ENCODE measurements around the gene TMIGD3.

DNA sequence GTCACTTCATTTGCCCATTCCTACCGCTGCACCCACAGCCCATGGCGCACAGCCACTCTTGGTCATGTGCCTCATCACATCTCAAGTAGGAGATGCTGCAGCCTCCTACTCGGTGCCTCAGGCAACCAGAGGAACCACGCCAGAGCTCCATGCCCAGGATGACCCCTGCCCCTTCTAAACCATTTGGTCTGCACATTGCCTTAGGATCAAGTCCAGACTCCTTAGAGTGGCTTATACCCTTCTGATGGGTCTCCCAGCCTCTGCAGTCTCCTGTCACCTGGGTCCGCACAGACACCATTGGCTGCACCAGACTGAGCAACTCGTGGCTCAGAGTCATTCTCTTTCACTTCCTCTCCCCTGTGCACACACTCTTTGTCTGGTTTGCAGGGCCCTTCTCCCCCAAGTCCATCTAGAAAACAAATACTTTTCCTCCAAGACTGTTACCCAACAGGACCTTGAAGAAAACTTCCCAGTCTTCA is 2.2 kb upstream of the TMIGD3 start:
- no peak for TF ChIP-seq POLR2AphosphoS5 (IDR thresholded peaks at IDR 0.05)
- TF ChIP-seq, protein P1, sequence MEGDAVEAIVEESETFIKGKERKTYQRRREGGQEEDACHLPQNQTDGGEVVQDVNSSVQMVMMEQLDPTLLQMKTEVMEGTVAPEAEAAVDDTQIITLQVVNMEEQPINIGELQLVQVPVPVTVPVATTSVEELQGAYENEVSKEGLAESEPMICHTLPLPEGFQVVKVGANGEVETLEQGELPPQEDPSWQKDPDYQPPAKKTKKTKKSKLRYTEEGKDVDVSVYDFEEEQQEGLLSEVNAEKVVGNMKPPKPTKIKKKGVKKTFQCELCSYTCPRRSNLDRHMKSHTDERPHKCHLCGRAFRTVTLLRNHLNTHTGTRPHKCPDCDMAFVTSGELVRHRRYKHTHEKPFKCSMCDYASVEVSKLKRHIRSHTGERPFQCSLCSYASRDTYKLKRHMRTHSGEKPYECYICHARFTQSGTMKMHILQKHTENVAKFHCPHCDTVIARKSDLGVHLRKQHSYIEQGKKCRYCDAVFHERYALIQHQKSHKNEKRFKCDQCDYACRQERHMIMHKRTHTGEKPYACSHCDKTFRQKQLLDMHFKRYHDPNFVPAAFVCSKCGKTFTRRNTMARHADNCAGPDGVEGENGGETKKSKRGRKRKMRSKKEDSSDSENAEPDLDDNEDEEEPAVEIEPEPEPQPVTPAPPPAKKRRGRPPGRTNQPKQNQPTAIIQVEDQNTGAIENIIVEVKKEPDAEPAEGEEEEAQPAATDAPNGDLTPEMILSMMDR (IDR thresholded peaks at IDR 0.05), result no peak
- TF ChIP-seq EP300 (IDR thresholded peaks at IDR 0.05), result no peak
- TF ChIP-seq POLR2A (IDR thresholded peaks at IDR 0.05), result no peak

Measured in stomach (tissue), 4 donors.